Measurements from ENCODE around the gene IGSF1. TPM values are rescaled to one million over a fixed set of nuclear protein-coding genes. Genes with fewer than 3 reads are reported as not detected.

The IGSF1 gene
- total and polyA plus RNA-seq, 9 of the 15 experiments (the other 6 are each of a cell fraction or from before 2014, with no cell fraction given) = 0.33 to 1.5 (median 1.0) TPM

GRCh38 chrX:131298036-131298435, 8.9 kb upstream of the IGSF1 start:
- no peaks in the 10 kb centered on the region for H3K79me2 ChIP-seq (ENCODE audit: control insufficient read depth, insufficient read depth, low read length)
- ATAC-seq (no peak), FAIRE-seq (no peak), DNase-seq (ENCODE audit: extremely low read depth in 1 of 4, low spot score in 3 of 4) (no peak)
- H3K27me3 ChIP-seq (ENCODE audit: control insufficient read depth in 2 of 2, insufficient read depth in 2 of 2, low read length in 2 of 2) = no peaks in the 10 kb centered on the region
- H3K9me3 ChIP-seq (replicated peaks; ENCODE audit: control insufficient read depth, insufficient read depth, low read depth, low read length) = no peaks in the 10 kb centered on the region
- intact Hi-C loops (cut with micrococcal nuclease) = no loop called here
- no peak overlapping the region; the same call in 2 of the 3 replicates for H3K27ac ChIP-seq (ENCODE audit: extremely low read depth, low read depth, low read length)
- no peak overlapping the region for H2AFZ ChIP-seq (ENCODE audit: low read depth, low read length)
- H4K20me1 ChIP-seq (replicated peaks; ENCODE audit: control insufficient read depth, insufficient read depth, low read length) = no peaks in the 10 kb centered on the region
- in situ Hi-C loops (cut with MboI) = no loop called here
- no peaks in the 10 kb centered on the region for H3K36me3 ChIP-seq (ENCODE audit: control insufficient read depth, insufficient read depth, low read length)
- POLR2A ChIA-PET = no interaction called here
- BruUV-seq (replicated peaks) = no TSS peak
- WGBS (ENCODE audit: insufficient coverage, low coverage, missing lambda C conversion rate) = 10% methylated on average over 2 of the region's 2 CpGs
- no peak overlapping the region; the same call in 1 of the 2 replicates for H3K4me2 ChIP-seq (ENCODE audit: insufficient read depth, low read length)
- CTCF ChIA-PET (ENCODE audit: low intra/inter-chr PET ratio) = no interaction called here
- 0 out of 2 replicates have a peak, but pooled peaks have one; percentile 12 for TF ChIP-seq TAL1 (IDR thresholded peaks at IDR 0.05)
- TF ChIP-seq ARID1B (IDR thresholded peaks at IDR 0.05) = 0 out of 2 replicates have a peak, but pooled peaks have one; percentile 24
- no peak for TF ChIP-seq RAD21 (CRISPR knock-in tag; conservative IDR thresholded peaks at IDR 0.05 in 1 of 2, IDR thresholded peaks at IDR 0.05 in 1 of 2)
- no peak for TF ChIP-seq PRPF4 (IDR thresholded peaks at IDR 0.05; ENCODE audit: insufficient read depth, low read depth, low read length, poor library complexity, severe bottlenecking)
- no peak overlapping the region for H3K9ac ChIP-seq (ENCODE audit: insufficient read depth in 1 of 2, low read depth in 2 of 2, low read length in 2 of 2)
- H3K4me3 ChIP-seq = no peak overlapping the region
- no peaks in the 10 kb centered on the region; a peak in 1 of 5 replicates for H3K4me1 ChIP-seq (replicated peaks in 1 of 2; ENCODE audit: control insufficient read depth in 2 of 2, insufficient read depth in 2 of 2, low read length in 2 of 2)
- no peaks in the 10 kb centered on the region for H3K9me1 ChIP-seq (ENCODE audit: control insufficient read depth, insufficient read depth, low read length)

GRCh38 chrX:131289527-131289926, 421 bp upstream of the IGSF1 start:
- Histone ChIP-seq H3K79me2 (ENCODE audit: control insufficient read depth, insufficient read depth, low read length) (no peaks in the 10 kb centered on the region), H3K4me3 (0 out of 2 replicates have a peak overlapping the region, but pooled peaks have one; percentile 6), H3K36me3 (ENCODE audit: control insufficient read depth, insufficient read depth, low read length) (no peaks in the 10 kb centered on the region), H2AFZ (ENCODE audit: low read depth, low read length) (no peak overlapping the region), H3K4me1 (replicated peaks in 1 of 2; ENCODE audit: control insufficient read depth in 2 of 2, insufficient read depth in 2 of 2, low read length in 2 of 2) (peaks cover 0 to 4% of the 10 kb centered on the region in 2 experiments; a peak in 2 of 5 replicates), H3K27me3 (ENCODE audit: control insufficient read depth in 2 of 2, insufficient read depth in 2 of 2, low read length in 2 of 2) (no peaks in the 10 kb centered on the region), H3K9me1 (ENCODE audit: control insufficient read depth, insufficient read depth, low read length) (no peaks in the 10 kb centered on the region), H3K27ac (ENCODE audit: extremely low read depth, low read depth, low read length) (no peak overlapping the region), H3K9me3 (replicated peaks; ENCODE audit: control insufficient read depth, insufficient read depth, low read depth, low read length) (no peaks in the 10 kb centered on the region), H4K20me1 (replicated peaks; ENCODE audit: control insufficient read depth, insufficient read depth, low read length) (no peaks in the 10 kb centered on the region), H3K9ac (ENCODE audit: insufficient read depth in 1 of 2, low read depth in 2 of 2, low read length in 2 of 2) (no peak overlapping the region), H3K4me2 (ENCODE audit: insufficient read depth, low read length) (no peak overlapping the region)
- ATAC-seq = peak; percentile 66; the same call in 2 of the 3 replicates
- POLR2A ChIA-PET = no interaction called here
- BruUV-seq (replicated peaks) = no TSS peak
- WGBS (ENCODE audit: insufficient coverage, low coverage, missing lambda C conversion rate) = 18% methylated on average over 2 of the region's 4 CpGs
- FAIRE-seq = no peak
- CTCF ChIA-PET (ENCODE audit: low intra/inter-chr PET ratio) = no interaction called here
- intact Hi-C loops (cut with micrococcal nuclease) = no loop called here
- no peak for DNase-seq (ENCODE audit: extremely low read depth in 1 of 4, low spot score in 3 of 4)
- in situ Hi-C loops (cut with MboI) = no loop called here
- TF ChIP-seq ZKSCAN8 (CRISPR knock-in tag; IDR thresholded peaks at IDR 0.05) (no peak), POLR3A (IDR thresholded peaks at IDR 0.05; ENCODE audit: borderline replicate concordance, extremely low read depth, insufficient read depth, insufficient read length) (no peak), ZNF830 (CRISPR knock-in tag; IDR thresholded peaks at IDR 0.05) (no peak), ZKSCAN1 (IDR thresholded peaks at IDR 0.05; ENCODE audit: low read depth, low read length) (peak; percentile 59; the same call in 1 of the 2 replicates), MXI1 (IDR thresholded peaks at IDR 0.05; ENCODE audit: low read depth, low read length) (no peak), PBX2 (CRISPR knock-in tag; IDR thresholded peaks at IDR 0.05; ENCODE audit: low read depth) (no peak), PBX2 (tag; conservative IDR thresholded peaks at IDR 0.05; ENCODE audit: low read depth) (no peak), SNRNP70 (optimal IDR thresholded peaks at IDR 0.05; ENCODE audit: low read depth, low read length) (no peak)

All from K562 (cell line).